ENCODE results near the gene PTGIR.

- no peak for TF ChIP-seq CTCF (IDR thresholded peaks at IDR 0.05)
- no peak for TF ChIP-seq POLR2A (IDR thresholded peaks at IDR 0.05; ENCODE audit: low read length)
- no peak for TF ChIP-seq FOSL2 (IDR thresholded peaks at IDR 0.05)
- no peak for TF ChIP-seq FOSL2 (CRISPR knock-in tag; IDR thresholded peaks at IDR 0.05)
Measured at GRCh38 chr19:46608178-46608577, 16.7 kb downstream of the PTGIR start.

Measured in A549 (cell line).